GM21447 (cell line): ENCODE results near the gene TPM1.

Experiments used
- ATAC-seq: cut with Tn5 transposase; IDR thresholded peaks from one replicate; pipeline ENCODE4 v1.9.1; 2021; ENCODE audit not compliant: unreplicated experiment

TPM1 gene

GRCh38 chr15:63052961-63053698, 10.6 kb downstream of the TPM1 start:
- no peak for ATAC-seq

DNA sequence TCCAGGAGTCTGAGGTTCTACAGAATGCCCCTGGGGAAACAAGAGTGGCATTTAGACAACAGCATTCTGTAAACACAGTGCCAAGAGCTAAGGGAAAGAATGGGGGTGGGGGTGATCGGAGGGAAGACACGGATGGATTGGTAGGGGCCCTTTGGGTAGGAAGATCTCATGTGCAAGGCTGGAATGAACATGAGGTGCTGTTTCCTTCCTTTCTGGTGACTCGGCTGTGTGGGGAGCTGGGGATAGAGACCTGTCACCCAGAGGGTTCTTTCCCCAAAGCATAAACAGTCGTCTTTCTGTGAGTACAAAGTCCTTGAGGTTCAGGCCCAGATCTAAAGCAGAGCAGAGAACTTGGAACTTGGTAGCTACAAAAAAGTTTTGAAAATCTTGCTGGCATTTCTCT, 11.7 kb downstream of the TPM1 start:
- ATAC-seq = no peak

- no peak for ATAC-seq
Measured at GRCh38 chr15:63054985-63055384, 12.4 kb downstream of the TPM1 start.

GRCh38 chr15:63056829-63057228, 14.3 kb downstream of the TPM1 start:
- no peak for ATAC-seq

- ATAC-seq = no peak
Measured at GRCh38 chr15:63057468-63058345, 15.2 kb downstream of the TPM1 start.

DNA sequence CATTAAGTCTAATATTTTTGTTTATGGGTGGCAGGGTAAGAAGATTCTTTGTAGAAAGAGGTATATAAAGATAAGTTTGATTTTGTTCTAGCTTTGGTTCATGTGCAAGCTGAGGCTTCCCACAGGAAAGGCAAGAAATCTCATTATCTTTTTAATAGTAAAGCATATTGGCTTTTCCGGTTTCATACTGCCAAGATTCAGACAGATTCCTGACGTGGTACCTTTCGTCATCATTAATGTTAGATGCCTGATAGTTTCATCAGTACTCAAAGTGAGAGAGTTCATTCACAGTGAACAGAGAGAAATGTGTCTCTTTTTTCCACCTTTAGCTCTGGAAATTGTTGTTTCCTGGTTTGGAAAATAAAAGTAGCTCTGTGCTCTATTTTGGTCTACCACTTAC, 16.5 kb downstream of the TPM1 start:
- no peak for ATAC-seq

GRCh38 chr15:63059573-63060216, 17.1 kb downstream of the TPM1 start:
- no peak for ATAC-seq

DNA sequence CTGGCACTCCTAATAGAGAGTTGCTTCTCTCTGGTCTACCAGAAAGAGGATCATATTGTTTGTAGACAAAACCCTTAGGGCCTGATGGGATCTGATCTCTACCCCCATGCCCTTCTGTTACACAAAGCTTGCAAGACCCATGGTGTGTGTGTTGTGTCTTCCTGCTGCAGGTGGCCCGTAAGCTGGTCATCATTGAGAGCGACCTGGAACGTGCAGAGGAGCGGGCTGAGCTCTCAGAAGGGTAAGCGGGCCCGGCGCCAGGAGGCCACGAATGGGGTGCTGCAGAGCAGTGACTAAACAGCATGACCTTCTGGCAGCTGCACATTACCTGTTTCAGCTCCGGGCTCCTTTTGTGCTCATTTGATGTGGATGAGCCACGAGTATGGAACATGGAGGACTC, 18.2 kb downstream of the TPM1 start:
- ATAC-seq = no peak

GRCh38 chr15:63061975-63062374, 19.4 kb downstream of the TPM1 start:
- ATAC-seq = no peak

DNA sequence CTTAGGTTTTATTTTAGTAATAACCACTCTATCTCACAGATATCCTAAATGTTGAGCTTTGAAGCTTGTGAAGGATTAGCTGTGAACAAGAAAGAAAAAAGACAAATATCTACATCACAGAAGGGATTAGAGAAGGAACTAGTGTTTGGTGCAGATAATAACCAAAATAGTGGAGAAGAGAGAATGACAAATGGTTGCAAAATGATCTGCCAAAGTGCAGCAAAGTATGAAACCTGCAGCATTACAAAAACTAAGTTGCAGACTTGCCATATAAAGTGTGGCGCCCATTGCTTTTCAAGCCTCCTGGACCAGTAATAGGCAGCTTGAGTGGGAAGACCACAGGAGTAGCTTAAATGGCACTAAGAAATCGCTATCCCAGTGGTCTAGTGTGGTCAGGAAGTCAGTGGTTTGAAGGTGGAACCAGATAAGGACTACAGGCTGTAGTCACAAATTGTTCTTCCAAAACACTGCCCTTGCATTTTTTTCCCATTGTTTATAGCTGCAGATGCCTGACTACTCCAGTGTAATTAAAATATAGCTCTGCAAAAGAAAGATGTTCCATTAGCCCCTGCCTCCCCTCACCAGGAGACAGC, 20.7 kb downstream of the TPM1 start:
- ATAC-seq = no peak

- no peak for ATAC-seq
Measured at GRCh38 chr15:63063877-63064409, 21.4 kb downstream of the TPM1 start.

DNA sequence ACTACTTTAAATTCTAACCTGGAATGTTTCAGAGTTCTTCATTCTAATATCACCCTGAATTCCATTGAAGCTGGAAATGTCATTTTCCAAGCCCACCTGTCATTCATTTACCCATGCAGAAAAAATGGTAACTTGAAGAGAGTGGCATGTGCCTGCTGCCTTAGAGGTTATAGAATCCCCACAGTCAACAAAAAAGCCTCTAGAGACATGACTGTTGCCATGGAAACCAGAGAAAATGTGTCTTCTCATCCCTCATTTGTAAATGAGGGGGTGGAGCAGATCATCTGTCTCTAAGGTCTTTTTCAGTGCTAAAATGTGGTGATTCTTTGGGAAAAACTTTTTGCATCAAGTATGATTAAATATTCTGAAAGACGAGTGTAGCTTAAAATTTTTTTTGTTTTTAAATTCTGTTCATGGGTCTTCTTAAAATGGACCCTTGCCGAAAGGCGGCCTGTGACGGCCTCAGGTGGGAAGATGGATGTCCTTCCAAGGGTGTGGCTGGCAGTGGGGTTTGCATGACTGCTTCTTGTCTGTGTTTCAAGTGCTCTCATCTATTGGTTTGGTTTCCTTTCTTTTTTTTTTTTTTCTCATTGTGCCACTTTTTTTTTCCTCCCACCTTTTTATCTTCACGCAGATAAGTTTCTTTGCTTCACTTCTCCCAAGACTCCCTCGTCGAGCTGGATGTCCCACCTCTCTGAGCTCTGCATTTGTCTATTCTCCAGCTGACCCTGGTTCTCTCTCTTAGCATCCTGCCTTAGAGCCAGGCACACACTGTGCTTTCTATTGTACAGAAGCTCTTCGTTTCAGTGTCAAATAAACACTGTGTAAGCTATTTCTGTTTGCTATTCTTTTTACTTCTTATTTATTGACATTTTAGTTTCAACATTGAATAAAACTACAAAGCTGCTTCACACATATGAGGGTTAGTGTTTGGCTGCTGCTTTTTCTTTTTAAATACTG, 23.0 kb downstream of the TPM1 start:
- ATAC-seq = no peak

DNA sequence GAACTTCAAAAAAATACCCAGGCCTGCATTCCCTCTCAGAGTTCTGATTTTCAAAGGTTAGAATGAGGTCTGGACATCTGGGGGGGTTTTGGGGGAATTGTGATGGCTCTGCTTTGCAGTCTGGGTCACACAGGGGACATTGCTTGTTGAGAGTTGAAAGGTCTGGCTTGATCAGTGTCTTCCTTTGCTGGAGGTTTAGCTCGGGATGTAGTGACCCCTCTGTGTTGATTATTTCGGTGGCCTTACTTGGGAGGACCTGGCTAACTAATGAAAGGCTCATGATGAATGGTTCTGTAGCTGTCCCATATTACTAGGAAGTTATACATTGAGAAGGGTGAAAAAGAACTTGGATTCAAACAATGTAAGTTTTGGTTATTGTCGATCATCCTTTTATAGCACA, 23.7 kb downstream of the TPM1 start:
- ATAC-seq = no peak

GRCh38 chr15:63067306-63067705, 24.8 kb downstream of the TPM1 start:
- ATAC-seq = no peak

DNA sequence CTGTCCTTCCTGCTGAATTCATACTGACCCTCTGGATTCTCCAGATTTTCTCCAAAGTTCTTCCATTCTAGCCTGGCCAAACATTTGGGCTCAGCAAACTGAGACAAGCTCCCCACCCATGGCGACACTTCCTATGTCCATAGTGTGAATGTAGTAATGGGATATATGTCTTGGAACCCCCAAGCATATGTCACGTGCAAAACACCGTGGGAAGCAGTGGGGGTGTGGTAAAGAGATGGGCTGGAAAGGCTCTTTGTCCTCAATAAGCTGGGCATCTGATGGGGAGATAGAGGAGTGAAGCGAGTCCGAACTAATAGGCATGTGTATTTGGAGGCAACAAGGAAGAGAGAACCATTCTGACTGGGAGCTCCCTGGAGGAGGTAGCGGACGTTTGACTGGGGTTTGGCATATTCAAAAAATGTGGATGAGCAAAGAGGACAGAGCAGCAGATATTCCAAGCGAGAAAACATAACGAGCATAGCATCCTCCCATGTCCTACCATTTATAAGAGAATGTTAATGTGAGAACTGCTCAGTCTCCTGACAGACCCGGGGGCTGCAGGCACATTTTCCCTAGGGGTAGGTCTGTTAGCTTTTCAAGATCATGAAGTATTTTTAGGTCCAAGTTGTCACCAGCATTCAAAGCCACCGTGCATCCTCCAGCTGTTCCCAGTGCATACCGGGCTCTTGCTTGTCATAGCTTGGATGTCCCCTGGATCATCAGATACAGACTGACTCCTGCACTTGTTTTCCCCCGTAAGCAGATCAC, 25.6 kb downstream of the TPM1 start:
- ATAC-seq = no peak

GRCh38 chr15:63069616-63070090, 27.1 kb downstream of the TPM1 start:
- ATAC-seq = no peak

GRCh38 chr15:63070681-63071129, 28.2 kb downstream of the TPM1 start:
- no peak for ATAC-seq

DNA sequence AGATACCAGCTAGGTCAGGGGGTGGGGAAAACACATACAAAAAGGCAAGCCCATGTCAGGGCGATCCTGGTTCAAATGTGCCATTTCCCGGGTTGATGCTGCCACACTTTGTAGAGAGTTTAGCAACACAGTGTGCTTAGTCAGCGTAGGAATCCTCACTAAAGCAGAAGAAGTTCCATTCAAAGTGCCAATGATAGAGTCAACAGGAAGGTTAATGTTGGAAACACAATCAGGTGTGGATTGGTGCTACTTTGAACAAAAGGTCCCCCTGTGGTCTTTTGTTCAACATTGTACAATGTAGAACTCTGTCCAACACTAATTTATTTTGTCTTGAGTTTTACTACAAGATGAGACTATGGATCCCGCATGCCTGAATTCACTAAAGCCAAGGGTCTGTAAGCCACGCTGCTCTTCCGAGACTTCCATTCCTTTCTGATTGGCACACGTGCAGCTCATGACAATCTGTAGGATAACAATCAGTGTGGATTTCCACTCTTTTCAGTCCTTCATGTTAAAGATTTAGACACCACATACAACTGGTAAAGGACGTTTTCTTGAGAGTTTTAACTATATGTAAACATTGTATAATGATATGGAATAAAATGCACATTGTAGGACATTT, 28.9 kb downstream of the TPM1 start:
- no peak for ATAC-seq
